ENCODE results near the gene CEP164.

CEP164 gene

DNA sequence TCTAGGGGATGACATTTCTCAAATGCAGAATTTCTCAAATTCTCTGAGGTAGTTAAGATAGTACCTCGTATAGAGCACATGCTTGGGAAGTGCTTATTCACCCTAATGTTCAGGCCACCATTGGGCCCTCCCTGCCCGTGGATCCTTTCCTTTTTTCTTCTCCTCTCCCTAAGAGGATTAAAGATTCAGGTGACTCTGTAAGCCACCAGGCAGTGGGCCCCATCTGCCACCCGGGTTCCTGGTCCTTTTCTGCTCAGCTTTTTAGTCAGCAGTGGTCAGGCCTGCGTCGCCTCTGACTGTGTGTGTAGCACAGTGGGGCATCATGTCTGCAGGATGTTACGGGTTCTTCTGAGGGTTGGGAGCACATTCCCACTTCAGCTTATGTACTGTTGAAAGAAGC, 7.2 kb downstream of the CEP164 start:
- no peak for TF ChIP-seq CTCF (IDR thresholded peaks at IDR 0.05; ENCODE audit: low read depth, low read length, poor library complexity, severe bottlenecking)
- TF ChIP-seq EZH2phosphoT487 (IDR thresholded peaks at IDR 0.05; ENCODE audit: borderline replicate concordance, low read length): no peak
- H3K27ac ChIP-seq (ENCODE audit: low read depth, low read length): no peak overlapping the region
- H3K36me3 ChIP-seq (ENCODE audit: control insufficient read depth, low read length): peaks cover 15% of the 10 kb centered on the region
- H3K79me2 ChIP-seq (ENCODE audit: control insufficient read depth, low read length): no peaks in the 10 kb centered on the region
- no peaks in the 10 kb centered on the region for H3K9me3 ChIP-seq (ENCODE audit: control insufficient read depth, insufficient read depth, low read length)
- no peaks in the 10 kb centered on the region for H3K27me3 ChIP-seq (ENCODE audit: control insufficient read depth, low read length)
- peaks cover 2% of the 10 kb centered on the region for H3K4me1 ChIP-seq (ENCODE audit: control insufficient read depth, low read length)
- no peak overlapping the region for H3K4me2 ChIP-seq (ENCODE audit: low read length)
- H3K4me3 ChIP-seq (ENCODE audit: low read length): no peak overlapping the region
- no peaks in the 10 kb centered on the region for H4K20me1 ChIP-seq (ENCODE audit: control insufficient read depth, insufficient read depth, low read depth, low read length)
- H3K9me2 ChIP-seq (replicated peaks; ENCODE audit: control insufficient read depth, low read length): no peaks in the 10 kb centered on the region
- no peaks in the 10 kb centered on the region for H3F3A ChIP-seq (ENCODE audit: control insufficient read depth, insufficient read depth)

DNA sequence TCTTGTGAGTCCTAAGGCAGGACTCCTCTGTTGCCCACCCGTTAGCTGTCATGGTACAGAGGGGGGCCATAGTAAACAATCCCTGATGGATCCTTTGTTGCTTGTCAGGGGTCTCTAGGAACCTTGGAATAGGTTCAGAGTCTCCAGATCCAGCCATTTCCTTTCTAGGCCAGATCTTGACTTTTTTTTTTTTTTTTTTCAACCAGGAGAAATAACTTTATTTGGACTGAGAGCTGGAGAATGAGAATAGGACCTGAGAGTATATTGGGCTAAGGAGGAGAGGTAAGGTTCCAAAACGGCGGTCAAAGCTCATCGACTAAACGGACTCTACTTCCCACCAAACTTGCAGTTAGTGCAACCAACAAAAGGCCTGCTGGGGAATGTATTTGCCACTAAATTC, 7.7 kb downstream of the CEP164 start:
- Histone ChIP-seq H3K27ac (ENCODE audit: low read depth, low read length) (no peak overlapping the region), H3K4me2 (ENCODE audit: low read length) (no peak overlapping the region), H3K9me3 (ENCODE audit: control insufficient read depth, insufficient read depth, low read length) (no peaks in the 10 kb centered on the region), H3K36me3 (ENCODE audit: control insufficient read depth, low read length) (peaks cover 20% of the 10 kb centered on the region), H3K79me2 (ENCODE audit: control insufficient read depth, low read length) (no peaks in the 10 kb centered on the region), H4K20me1 (ENCODE audit: control insufficient read depth, insufficient read depth, low read depth, low read length) (no peaks in the 10 kb centered on the region), H3K4me1 (ENCODE audit: control insufficient read depth, low read length) (no peaks in the 10 kb centered on the region), H3K4me3 (ENCODE audit: low read length) (no peak overlapping the region), H3K9me2 (replicated peaks; ENCODE audit: control insufficient read depth, low read length) (no peaks in the 10 kb centered on the region), H3F3A (ENCODE audit: control insufficient read depth, insufficient read depth) (no peaks in the 10 kb centered on the region), H3K27me3 (ENCODE audit: control insufficient read depth, low read length) (no peaks in the 10 kb centered on the region)
- TF ChIP-seq EZH2phosphoT487 (IDR thresholded peaks at IDR 0.05; ENCODE audit: borderline replicate concordance, low read length) (no peak), CTCF (IDR thresholded peaks at IDR 0.05; ENCODE audit: low read depth, low read length, poor library complexity, severe bottlenecking) (no peak)

DNA sequence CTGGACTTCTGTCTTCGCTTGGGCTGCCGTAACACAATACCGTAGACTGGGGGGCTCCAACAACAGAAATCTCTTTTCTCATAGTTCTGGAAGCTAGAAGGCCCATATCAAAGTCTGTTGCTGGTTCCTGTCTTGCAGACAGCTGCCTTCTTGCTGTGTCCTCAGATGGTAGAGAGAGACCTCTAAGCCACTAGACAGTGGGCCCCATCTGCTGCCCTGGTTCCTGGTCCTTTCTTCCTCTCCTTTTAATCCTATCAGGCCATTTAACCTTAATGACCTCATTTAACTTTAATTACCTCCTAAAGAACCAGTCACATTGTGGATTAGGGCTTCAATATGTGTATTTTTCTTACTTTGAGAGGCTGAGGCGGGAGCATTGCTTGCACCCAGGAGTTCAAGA, 9.4 kb downstream of the CEP164 start:
- TF ChIP-seq CTCF (IDR thresholded peaks at IDR 0.05; ENCODE audit: low read depth, low read length, poor library complexity, severe bottlenecking): no peak
- no peak for TF ChIP-seq EZH2phosphoT487 (IDR thresholded peaks at IDR 0.05; ENCODE audit: borderline replicate concordance, low read length)
- no peak overlapping the region for H3K4me2 ChIP-seq (ENCODE audit: low read length)
- peaks cover 24% of the 10 kb centered on the region for H3K36me3 ChIP-seq (ENCODE audit: control insufficient read depth, low read length)
- no peaks in the 10 kb centered on the region for H3K27me3 ChIP-seq (ENCODE audit: control insufficient read depth, low read length)
- H3K27ac ChIP-seq (ENCODE audit: low read depth, low read length): no peak overlapping the region
- no peaks in the 10 kb centered on the region for H4K20me1 ChIP-seq (ENCODE audit: control insufficient read depth, insufficient read depth, low read depth, low read length)
- H3K4me1 ChIP-seq (ENCODE audit: control insufficient read depth, low read length): no peaks in the 10 kb centered on the region
- no peaks in the 10 kb centered on the region for H3K9me3 ChIP-seq (ENCODE audit: control insufficient read depth, insufficient read depth, low read length)
- no peak overlapping the region for H3K4me3 ChIP-seq (ENCODE audit: low read length)
- no peaks in the 10 kb centered on the region for H3K79me2 ChIP-seq (ENCODE audit: control insufficient read depth, low read length)
- H3K9me2 ChIP-seq (replicated peaks; ENCODE audit: control insufficient read depth, low read length): no peaks in the 10 kb centered on the region
- H3F3A ChIP-seq (ENCODE audit: control insufficient read depth, insufficient read depth): no peaks in the 10 kb centered on the region

GRCh38 chr11:117345039-117345438, 17.4 kb downstream of the CEP164 start:
- TF ChIP-seq CTCF (IDR thresholded peaks at IDR 0.05; ENCODE audit: low read depth, low read length, poor library complexity, severe bottlenecking) (no peak), EZH2phosphoT487 (IDR thresholded peaks at IDR 0.05; ENCODE audit: borderline replicate concordance, low read length) (no peak)
- Histone ChIP-seq H3K9me2 (replicated peaks; ENCODE audit: control insufficient read depth, low read length) (no peaks in the 10 kb centered on the region), H3K4me1 (ENCODE audit: control insufficient read depth, low read length) (peaks cover 1% of the 10 kb centered on the region), H3F3A (ENCODE audit: control insufficient read depth, insufficient read depth) (no peaks in the 10 kb centered on the region), H3K79me2 (ENCODE audit: control insufficient read depth, low read length) (no peaks in the 10 kb centered on the region), H3K36me3 (ENCODE audit: control insufficient read depth, low read length) (peaks cover 23% of the 10 kb centered on the region), H3K27ac (ENCODE audit: low read depth, low read length) (no peak overlapping the region), H3K27me3 (ENCODE audit: control insufficient read depth, low read length) (no peaks in the 10 kb centered on the region), H3K4me2 (ENCODE audit: low read length) (no peak overlapping the region), H4K20me1 (ENCODE audit: control insufficient read depth, insufficient read depth, low read depth, low read length) (no peaks in the 10 kb centered on the region), H3K4me3 (ENCODE audit: low read length) (no peak overlapping the region), H3K9me3 (ENCODE audit: control insufficient read depth, insufficient read depth, low read length) (no peaks in the 10 kb centered on the region)
